GM19239 (cell line): Measurements from ENCODE around the gene ERCC4.

Experiments
- DNase-seq: peaks from one replicate; pipeline ENCODE4 v3.0.0; 2011; ENCODE audit warnings: low spot score; ENCODE audit not compliant: insufficient read length
- FAIRE-seq: peaks from 2 replicates; lab custom pipeline; 2011; peaks lifted over from hg19 to GRCh38; lab: Jason Lieb, UNC

ERCC4 gene

DNA sequence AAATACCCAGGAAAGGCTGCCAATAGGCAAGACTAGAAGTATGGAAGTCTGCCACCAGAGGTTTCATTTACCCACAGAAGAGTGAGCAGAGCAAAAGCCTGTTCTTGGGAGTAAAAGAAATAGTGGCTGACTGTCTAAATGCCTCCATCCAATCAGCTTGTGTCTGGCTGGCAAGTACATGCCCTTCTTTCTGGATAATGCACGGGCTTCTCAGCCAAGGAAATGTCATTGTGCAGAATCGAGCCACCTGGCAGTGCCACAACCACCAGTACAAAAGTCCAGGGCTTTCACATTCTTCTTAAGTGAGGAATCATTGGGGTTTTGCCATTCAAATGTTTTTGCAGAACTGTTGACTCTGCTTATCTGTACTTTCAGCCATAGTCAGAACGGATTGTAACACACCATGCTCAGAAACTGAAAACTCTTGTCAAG is 10.1 kb upstream of the ERCC4 start:
- no peak for DNase-seq
- FAIRE-seq: no peak

DNA sequence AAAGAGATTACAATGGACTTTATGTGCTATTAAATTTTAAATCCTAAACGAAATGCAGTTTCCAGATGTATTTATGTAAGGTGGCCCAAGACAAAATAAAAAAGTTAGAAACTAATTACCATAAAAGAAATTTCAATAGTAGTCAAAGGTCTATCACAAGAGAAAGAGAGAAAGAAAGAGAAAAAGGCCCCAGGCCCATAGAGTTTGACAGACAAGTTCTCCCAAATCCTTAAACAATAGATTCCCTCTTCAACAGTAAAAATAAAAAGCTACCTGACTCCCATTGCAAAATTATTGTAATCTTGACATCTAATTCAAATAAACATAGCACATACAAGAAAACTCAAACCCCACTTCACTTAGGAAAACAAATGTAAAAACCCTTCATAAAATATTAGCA is 8.6 kb upstream of the ERCC4 start:
- DNase-seq (no peak), FAIRE-seq (no peak)

DNA sequence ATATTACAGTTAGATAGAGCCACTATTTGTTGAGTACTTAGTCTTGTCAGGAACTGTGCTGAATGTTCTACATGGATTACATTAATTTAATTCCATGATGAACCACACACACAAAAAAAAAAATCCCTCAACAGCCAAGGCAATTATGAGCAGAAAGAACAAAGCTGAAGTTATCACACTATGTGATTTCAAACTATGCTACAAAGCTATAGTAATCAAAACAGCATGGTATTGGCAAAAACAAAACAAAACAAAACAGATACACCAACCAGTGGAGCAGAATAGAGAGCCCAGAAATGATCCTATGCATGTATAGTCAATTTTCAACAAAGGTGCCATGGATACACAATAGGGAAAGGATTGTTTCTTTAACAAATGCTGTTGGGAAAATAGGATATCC is 8.1 kb upstream of the ERCC4 start:
- no peak for DNase-seq
- FAIRE-seq: no peak

DNA sequence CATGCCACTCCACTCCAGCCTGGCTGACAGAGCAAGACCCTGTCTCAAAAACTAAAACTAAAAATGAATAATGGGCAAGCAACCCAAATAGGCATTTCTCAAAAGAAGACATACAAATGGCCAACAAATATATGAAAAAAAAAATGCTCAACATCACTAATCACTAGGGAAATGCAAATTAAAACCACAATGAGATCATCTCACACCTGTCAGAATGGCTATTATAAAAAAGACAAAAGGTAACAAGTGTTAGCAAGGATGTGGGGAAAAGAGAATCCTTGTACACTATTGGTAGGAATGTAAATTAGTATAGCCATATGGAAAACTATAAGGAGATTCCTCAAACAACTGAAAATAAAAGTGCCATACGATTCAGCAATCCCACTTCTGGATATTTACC is 7.1 kb upstream of the ERCC4 start:
- DNase-seq (no peak), FAIRE-seq (no peak)

DNA sequence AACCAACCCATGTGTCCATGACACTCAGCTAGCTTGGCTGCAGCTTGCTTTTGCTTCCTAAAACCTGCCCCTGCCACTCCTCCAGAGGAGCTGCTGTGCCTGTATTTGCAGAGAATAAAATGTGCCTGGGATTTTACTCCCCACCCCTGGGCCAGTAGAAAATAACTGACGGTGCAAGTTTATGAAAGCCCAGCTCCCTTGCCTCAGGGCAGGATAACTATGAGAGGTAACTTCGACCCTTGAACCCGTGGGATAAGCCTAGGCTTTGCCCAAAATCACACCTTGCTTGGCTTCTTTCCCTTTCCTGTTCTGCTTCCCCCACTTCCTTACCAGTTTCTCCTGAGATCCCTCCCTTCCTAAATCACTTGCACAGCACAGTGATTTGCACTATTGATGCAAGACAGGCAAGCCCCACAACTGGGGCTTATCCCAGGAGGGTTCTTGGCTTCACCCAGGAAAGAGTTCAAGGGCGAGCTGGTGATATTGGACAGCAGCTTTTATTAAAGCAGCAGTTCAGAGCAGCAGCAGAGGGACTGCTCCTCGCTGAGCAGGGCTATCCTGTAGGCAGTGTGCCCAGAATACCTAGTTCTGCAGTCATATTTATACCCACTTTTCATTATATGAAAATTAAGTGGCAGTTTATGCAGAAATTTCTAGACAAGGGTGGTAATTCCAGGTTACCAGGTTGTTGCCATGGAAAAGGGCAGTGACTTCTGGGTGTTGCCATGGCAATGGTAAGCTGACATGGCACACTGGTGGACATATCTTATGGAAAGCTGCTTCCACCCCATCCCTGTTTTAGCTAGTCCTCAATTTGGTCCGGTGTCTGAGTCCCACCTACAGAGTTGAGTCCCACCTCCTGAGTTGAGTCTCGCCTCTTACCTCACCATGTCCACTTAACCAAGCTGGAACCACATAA is 6.3 kb upstream of the ERCC4 start:
- no peak for FAIRE-seq
- DNase-seq: no peak

DNA sequence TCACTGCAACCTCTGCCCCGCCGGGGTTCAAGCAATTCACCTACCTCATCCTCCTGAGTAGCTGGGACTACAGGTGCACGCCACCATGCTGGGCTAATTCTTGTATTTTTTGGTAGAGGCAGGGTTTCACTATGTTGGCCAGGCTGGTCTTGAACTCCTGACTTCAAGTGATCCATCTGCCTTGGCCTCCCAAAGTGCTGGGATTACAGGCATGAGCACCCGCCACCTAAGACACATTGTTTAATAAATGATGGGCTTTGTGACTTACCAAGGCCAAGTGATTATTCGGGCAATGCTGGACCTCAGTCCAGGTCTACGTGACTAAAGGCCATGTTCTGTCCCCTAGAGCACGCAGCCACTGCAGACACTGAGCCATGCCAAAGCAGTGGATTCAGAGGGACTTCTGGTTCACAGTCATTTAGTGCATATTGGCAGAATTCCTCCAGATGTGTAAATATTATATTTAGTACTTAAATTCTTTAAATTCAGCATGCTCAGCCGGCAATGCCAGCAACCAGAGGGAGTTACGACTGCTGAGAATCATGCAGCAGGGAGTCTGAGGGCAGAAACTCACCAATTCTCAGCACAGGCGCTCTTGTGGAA is 4.8 kb upstream of the ERCC4 start:
- DNase-seq (no peak), FAIRE-seq (no peak)

DNA sequence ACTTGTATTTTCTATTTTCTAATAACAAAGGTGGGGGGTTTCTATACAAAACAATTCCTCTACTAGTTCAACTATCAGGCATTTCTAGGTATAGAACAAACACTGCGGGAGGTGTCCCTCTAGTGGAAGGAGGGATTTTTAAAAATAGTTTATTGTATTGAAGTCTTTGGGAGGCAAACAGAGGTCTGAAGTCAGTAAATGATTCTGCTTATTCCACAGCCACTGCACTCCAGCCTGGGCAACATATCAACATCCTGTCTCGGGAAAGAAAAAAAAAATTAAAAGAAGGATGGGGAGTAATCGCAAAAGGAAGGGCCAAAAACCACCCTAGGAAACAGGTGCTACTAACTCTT is 648 bp upstream of the ERCC4 start:
- FAIRE-seq: no peak
- DNase-seq: no peak

- DNase-seq (no peak), FAIRE-seq (no peak)
These were observed 510 bp downstream of the ERCC4 start for GRCh38 chr16:13920510-13920818.

- FAIRE-seq (no peak), DNase-seq (no peak)
These were observed 1.4 kb downstream of the ERCC4 start for GRCh38 chr16:13921328-13921727.

DNA sequence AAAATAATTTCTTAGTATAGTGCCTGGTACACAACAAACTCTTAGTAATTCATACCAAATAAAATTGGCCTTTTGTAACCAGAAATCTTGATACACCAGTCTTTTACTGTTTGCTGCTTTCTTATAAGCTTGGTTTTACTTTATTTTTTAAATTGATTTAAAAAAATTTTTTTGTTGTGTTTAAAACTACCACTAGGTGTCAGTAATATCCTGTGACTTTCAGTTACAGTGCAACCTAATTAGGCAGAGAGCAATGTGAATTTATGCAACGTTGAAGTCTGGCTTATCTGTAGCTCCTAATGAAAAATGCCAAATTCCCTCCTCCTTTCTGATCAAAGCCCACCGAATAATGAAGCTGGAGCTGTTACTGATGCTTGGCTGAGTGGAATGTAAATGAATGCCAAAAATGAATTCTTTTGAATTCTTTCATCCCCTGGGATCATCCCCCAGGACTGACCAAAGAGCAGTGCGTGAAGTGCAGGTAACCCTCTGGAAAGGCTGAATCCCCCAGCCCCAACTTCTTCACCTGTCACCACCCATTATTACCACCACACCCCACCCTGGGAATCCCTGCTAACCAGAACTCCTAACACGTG is 3.8 kb downstream of the ERCC4 start:
- DNase-seq (peak; percentile 21), FAIRE-seq (peak; percentile 79)

- no peak for FAIRE-seq
These were observed 6.5 kb downstream of the ERCC4 start for GRCh38 chr16:13926464-13926863.

GRCh38 chr16:13926891-13927290 is 6.9 kb downstream of the ERCC4 start:
- DNase-seq (no peak), FAIRE-seq (no peak)

More at GRCh38 chr16:13926464-13926863, 6.5 kb downstream of the ERCC4 start:
- no peak for DNase-seq

DNA sequence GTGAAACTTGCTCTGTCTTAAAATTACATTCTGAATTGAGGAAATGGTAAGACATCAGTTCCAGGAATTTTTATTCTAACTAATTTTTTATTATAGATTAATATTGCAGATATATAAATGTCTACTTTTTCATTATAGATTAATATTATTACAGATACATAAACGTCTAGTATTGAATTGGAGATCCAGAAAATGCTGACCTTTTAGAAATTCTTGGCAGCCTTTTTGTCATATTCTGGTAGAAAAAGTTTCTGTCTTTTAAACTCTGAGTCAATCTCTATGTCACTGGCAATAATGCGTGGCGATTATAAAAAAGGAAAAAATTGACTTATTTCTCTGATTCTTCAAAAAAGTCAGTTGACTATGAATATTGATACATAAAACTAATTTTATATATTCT is 8.7 kb downstream of the ERCC4 start:
- FAIRE-seq: no peak

DNA sequence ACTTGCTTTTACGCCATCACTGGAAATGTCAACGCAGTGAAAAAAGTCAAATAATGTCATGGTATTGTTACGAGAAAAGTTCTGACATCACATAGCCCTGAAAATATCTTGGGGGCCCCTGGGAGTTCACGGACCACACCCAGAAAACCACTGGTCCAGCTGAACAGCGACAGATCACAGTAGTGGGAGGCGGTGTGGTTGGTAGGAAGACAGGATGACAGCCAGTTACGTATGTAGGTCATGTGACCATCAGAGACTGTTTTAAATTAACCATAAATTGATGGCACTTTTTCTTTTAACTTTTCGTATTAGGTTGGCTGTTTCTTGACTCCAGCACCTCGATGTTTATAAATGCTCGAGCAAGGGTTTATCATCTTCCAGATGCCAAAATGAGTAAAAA is 11.9 kb downstream of the ERCC4 start:
- DNase-seq: no peak
- no peak for FAIRE-seq

More for the DNA sequence above, 8.7 kb downstream of the ERCC4 start:
- no peak for DNase-seq

- DNase-seq: no peak
These were observed 15.5 kb downstream of the ERCC4 start for GRCh38 chr16:13935408-13935807.

GRCh38 chr16:13936155-13936554 is 16.2 kb downstream of the ERCC4 start:
- DNase-seq (no peak), FAIRE-seq (no peak)

More at GRCh38 chr16:13935408-13935807, 15.5 kb downstream of the ERCC4 start:
- FAIRE-seq: no peak

DNA sequence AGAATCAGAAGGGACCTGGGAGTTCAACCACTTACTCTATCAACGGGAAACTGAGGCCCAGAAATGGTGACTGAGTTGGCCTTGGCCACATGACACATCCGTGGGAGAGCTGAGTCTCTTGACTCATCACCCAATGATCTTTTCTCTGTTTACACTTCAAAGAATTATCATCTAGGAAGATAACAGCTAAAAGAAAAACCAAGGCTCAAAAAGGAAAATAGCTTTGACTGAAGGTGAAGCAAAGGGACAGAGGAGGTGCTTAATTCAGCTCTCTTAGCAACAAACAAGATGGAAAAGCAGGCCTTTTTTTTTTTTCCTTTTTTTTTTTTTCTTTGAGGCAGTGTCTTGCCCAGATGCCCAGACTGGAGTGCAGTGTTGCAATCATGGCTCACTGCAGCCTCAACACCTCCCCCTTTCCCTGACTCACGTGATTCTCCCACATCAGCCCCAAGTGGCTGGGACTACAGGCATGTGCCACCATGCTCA is 16.7 kb downstream of the ERCC4 start:
- DNase-seq: no peak
- no peak for FAIRE-seq

DNA sequence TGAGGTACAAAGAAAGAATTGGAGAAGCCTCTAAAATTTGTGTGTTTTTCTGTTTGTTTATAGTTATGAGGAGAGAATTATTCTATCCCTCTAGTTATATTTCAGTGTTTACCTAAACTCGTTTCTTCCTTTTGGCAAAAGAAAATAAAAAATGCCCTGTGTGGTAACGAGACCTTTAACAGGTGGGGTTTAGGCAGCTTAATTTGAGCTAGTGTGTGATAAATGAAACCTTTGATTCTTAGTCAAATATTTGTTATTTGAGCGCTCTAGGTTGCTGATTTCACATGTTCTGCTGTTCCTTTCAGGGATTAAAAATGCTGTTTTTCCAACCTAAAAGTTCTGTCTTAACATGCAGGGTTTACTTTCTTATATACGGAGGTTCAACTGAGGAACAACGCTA is 17.5 kb downstream of the ERCC4 start:
- DNase-seq: no peak
- no peak for FAIRE-seq

GRCh38 chr16:13938480-13938879 is 18.5 kb downstream of the ERCC4 start:
- DNase-seq (no peak), FAIRE-seq (no peak)

GRCh38 chr16:13939821-13940220 is 19.9 kb downstream of the ERCC4 start:
- DNase-seq (no peak), FAIRE-seq (no peak)

DNA sequence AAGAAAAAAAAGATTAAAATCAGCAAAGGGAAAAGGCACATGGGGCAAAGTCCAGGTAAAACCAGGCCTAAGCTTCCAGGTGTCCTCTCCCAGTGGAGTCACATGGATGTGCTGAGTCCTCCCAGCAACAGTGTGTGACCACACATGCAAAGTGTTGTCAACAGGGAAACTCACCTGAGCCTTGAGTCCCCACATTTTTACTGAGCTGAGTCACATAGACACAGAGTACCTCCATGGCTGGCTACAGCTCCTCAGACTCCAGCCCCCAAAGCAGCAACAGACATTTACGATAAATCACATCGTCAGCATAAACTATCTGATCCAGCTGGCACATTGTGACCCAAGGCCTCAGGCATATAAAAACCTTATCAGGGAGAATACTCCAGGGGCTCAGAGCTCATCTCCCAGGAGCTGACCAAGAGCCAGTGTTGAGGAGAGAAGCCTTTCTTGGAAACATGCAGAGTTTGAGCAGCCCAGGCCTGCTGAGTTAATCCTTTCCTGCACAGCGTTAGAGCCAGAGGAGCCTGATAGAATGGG is 20.5 kb downstream of the ERCC4 start:
- no peak for FAIRE-seq
- no peak for DNase-seq
